Thoracic aorta endothelial cell (primary cell): ENCODE measurements around the gene TNNC1. TPM values are rescaled to one million over a fixed set of nuclear protein-coding genes. Genes with fewer than 3 reads are reported as not detected.

Experiments used
- total RNA-seq: library from RNA; depleted of rRNA; stranded (reverse); fragments of >200 nt; gene quantifications from 2 replicates; pipeline ENCODE4 v1.2.3, GENCODE V29; 2012

The TNNC1 gene
- 0.27 TPM in 1 of 2 replicates, not detected in the other for total RNA-seq

DNA sequence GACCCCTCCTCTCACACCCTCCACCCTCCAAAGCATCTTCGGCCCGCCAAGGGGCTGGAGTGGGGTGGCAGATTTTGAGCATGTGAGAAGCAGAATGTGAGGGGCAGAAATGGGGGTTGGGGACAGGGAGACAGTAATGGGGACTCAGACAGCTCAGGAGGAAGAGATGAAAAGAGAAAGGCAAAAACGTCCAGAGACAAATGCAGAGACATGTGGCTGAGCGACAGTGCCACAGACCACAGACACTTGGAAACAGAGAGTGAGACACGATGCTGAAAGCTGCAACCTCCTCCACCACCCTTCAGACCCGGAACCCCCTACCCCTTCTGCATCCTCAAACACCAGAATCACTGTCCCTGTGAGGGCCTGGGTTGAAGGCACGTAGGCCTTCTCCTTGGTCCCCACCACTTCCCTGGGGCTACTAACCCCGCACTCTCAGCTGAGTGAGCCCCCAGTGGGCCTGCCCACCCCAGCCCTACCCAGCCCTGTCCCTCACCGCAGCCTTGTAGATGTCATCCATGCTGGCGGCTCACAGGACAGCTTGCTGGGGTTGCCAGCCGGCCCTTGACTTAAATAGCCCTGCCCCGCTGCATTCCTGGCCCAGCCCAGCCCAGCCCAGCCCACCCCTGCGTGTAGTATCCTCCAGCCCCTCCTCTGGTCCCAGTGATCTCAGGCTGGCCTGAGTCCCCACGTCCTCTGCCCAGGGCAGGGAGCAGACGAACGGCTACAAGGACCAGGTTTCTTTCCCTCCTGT, at the start of gene TNNC1:
TNNC1 (minus strand) TSS at position 546 of the 754 bp plus-strand sequence; CDS start at position 520, 26 bp downstream.

DNA sequence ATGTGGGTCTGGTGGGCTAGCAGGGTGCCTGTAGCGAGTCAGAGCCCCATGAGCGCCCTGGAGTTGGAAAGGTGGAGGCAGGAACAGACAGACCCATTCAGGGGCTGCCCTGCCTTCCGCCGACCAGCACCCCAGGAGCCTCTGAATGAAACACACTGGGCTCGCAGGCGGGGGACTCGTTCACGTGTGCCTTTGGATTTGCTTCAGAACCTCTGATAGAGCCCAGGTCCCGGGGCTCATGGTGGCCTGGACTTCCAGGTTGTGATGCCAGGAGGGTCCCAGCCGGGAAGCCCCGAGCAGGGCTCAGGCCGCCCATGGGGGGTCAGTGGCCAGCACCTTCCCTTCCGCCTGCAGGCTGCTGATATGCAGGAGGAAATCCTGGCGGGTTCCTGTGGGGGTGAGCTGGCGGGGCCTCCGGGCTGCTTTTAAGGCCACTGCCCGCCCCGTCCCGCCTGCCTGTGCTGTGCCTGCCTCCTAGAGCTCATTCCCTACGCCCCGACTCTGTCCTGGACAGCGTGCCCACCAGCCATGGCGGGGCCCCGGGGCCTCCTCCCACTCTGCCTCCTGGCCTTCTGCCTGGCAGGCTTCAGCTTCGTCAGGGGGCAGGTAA, 41.1 kb upstream of the TNNC1 start, which contains the start of gene STAB1:
STAB1 (plus strand) TSS at position 453 of the 610 bp plus-strand sequence; CDS start at position 529, 76 bp downstream.

DNA sequence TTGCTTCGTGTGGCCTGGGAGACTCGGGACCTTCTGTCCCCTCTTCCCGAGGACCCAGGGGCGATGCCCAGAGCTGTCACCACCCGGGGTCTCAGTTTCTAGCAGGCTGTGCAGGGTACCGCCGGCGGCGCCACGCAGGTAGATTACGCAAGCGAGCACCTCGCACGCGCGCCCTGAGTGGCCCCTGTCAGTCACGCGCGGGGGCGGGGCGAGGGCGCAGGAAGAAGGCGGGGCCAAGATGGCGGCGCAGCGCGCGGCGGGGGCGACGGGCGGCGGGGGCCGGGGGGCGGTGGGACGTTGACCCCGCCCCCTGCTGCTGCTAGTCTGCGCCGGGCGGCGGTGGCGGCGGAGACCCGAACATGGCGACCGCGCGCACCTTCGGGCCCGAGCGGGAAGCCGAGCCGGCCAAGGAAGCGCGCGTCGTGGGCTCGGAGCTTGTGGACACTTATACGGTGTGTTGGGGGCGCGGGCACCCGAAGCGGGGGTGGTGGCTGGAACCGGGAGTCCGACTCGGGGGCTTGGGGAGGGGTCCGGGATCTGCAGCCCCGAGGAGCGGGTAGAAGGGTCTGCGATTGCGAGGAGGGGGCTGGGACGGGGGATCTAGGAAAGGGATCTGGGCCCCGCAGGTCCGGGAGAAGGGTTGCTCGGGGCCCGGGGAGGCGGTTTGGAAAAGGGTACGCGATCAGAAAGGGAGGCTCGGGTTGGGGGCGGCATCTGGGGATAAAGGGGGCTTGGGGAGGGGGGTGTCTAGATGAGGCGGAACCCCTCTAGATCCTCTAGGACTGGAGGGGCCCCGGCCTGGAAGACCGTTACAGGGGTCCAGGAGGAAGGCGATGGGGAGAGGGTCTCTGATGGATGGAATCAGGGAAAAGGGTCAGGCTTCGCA, 1.7 kb upstream of the TNNC1 start, which contains the start of gene NISCH:
NISCH (plus strand) TSS at position 322 of the 886 bp plus-strand sequence; CDS start at position 360, 38 bp downstream.

DNA sequence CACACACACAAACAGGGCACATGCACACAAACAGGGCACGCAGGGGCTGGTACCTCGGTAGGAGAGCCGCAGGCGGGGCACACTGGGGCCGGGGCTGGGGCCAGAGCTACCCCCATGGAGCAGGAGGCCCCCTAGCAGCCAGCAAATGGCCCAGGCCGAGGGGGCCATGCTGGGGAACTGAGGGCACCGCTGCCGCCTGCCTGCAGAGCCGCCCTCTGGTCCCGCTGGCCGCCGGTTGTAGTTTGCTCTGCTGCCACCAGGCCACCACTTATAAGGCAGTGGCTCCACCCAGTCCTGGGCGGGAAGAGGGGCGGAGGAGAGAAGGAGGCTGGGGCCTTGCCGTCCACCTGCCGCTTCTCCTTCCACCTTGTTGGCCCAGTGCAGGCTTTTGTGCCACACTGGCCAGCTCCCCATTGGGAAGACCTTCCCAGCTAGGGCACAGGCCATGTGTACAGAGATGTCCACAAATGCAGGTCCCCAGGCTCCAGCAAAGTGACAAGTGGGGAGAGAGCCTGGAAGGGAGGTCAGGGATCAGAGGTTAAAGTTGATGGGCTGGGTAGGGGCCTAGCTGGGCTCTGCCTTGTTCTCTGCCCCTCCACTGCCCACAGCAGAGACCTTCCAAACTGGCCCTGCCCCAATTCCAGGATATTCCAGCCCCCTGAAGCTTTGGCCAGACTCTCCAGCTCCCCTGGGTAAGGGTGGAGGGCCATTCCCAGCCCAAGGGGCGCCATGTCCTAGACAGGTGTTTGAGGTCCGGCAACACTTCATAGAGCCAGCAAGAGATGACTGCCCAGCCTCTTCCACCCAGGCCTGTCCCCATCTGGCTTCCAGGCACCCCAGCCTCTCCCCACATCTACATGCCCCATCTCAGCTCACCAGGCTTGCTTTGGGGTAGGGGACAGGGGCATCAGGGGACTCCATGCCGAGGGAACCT, 8.7 kb downstream of the TNNC1 start, which contains the start of gene SEMA3G:
SEMA3G (minus strand) TSS at position 244 of the 934 bp plus-strand sequence; CDS start at position 168, 76 bp downstream.

Other genes starting within 250 kb of the TNNC1 start
- under 0.01 TPM in 1 of 2 replicates, not detected in the other for gene TLR9, start 228.4 kb downstream of the TNNC1 start, total RNA-seq
- gene TWF2, start 214.9 kb downstream of the TNNC1 start, total RNA-seq: 124 and 136 TPM in 2 replicates
- gene PPM1M, start 208.3 kb downstream of the TNNC1 start, total RNA-seq: 11.3 and 12.0 TPM in 2 replicates
- gene WDR82, start 175.4 kb downstream of the TNNC1 start, total RNA-seq: 74.7 and 80.6 TPM in 2 replicates
- 16.4 TPM in 2 replicates for gene GLYCTK, start 166.2 kb downstream of the TNNC1 start, total RNA-seq
- 2.7 and 2.9 TPM in 2 replicates for gene DNAH1, start 137.7 kb downstream of the TNNC1 start, total RNA-seq
- gene BAP1, start 44.0 kb downstream of the TNNC1 start, total RNA-seq: 51.5 and 65.0 TPM in 2 replicates
- 6.9 and 7.0 TPM in 2 replicates for gene PHF7, start 43.4 kb downstream of the TNNC1 start, total RNA-seq
- 4.0 and 9.8 TPM in 2 replicates for gene SEMA3G, start 8.9 kb downstream of the TNNC1 start, total RNA-seq
- 82.6 and 92.1 TPM in 2 replicates for gene NISCH, start 1.6 kb upstream of the TNNC1 start, total RNA-seq
- 213 and 215 TPM in 2 replicates for gene STAB1, start 41.3 kb upstream of the TNNC1 start, total RNA-seq
- 59.6 and 67.4 TPM in 2 replicates for gene NT5DC2, start 79.8 kb upstream of the TNNC1 start, total RNA-seq
- gene UQCC5, start 82.6 kb upstream of the TNNC1 start, total RNA-seq: 2.9 and 7.8 TPM in 2 replicates
- 120 and 131 TPM in 2 replicates for gene PBRM1, start 231.9 kb upstream of the TNNC1 start, total RNA-seq
- 218 and 226 TPM in 2 replicates for gene GNL3, start 232.0 kb upstream of the TNNC1 start, total RNA-seq